CD4-positive, alpha-beta T cell (primary cell): ENCODE results near the gene CDH6. TPM values are rescaled to one million over a fixed set of nuclear protein-coding genes. Genes with fewer than 3 reads are reported as not detected.

ENCODE experiments used
- ATAC-seq: fragments of 200-7000 bp; cut with Tn5 transposase; one replicate; pipeline ENCODE4 v1.10.0; 2022; ENCODE audit warnings: mild to moderate bottlenecking; ENCODE audit not compliant: poor library complexity
- CTCF ChIA-PET: fragments of 350-600 bp; sonication (Branson Sonifier 250); formaldehyde crosslinking; loops from one replicate; lab custom pipeline; 2021; ENCODE audit warnings: antibody characterized with exemption, inconsistent platforms; lab: Charles Lee
- POLR2A ChIA-PET: fragments of 350-600 bp; sonication (Branson Sonifier 250); formaldehyde crosslinking; loops from one replicate; lab custom pipeline; 2021; ENCODE audit warnings: antibody characterized with exemption, inconsistent platforms; lab: Charles Lee
- DNase-seq, 14 experiments: peaks; one replicate each; pipeline ENCODE4 v3.0.0-alpha.2; 2013 to 2020; ENCODE audit warnings: mixed read lengths in 2 of 14
- H3K27ac ChIP-seq, 2 donors: one replicate each; pipeline versions ENCODE4 v1.5.1 to v1.7.0; 2013; ENCODE audit warnings: low read length in 2 of 2, low read depth in 1 of 2, mild to moderate bottlenecking in 1 of 2
- H3K27me3 ChIP-seq, 2 experiments: 1 replicate in 1 of 2; 2 replicates in 1 of 2; pipeline versions ENCODE4 v1.6.1 to v1.7.0; 2013; ENCODE audit warnings: low read length in 2 of 2, control low read depth in 1 of 2, mild to moderate bottlenecking in 1 of 2, moderate library complexity in 1 of 2; ENCODE audit not compliant: insufficient read depth in 2 of 2, control insufficient read depth in 1 of 2
- H3K36me3 ChIP-seq: one replicate; pipeline ENCODE4 v1.6.1; 2013; ENCODE audit warnings: low read length, control low read depth; ENCODE audit not compliant: insufficient read depth
- H3K4me1 ChIP-seq: one replicate; pipeline ENCODE4 v1.6.1; 2013; ENCODE audit warnings: low read length, control low read depth; ENCODE audit not compliant: insufficient read depth
- H3K4me3 ChIP-seq: one replicate; pipeline ENCODE4 v1.5.1; 2013; ENCODE audit warnings: mild to moderate bottlenecking, low read length, moderate library complexity
- H3K9me3 ChIP-seq, 2 experiments: 1 replicate in 1 of 2; 2 replicates in 1 of 2; pipeline versions ENCODE4 v1.6.1 to v1.7.0; 2013; ENCODE audit warnings: low read length in 2 of 2, mild to moderate bottlenecking in 2 of 2, control low read depth in 1 of 2, moderate library complexity in 1 of 2; ENCODE audit not compliant: control insufficient read depth in 1 of 2, insufficient read depth in 1 of 2
- H3K27ac Mint-ChIP-seq: one replicate; pipeline ENCODE4 v1.8.0; 2020; ENCODE audit warnings: mixed read lengths
- H3K27me3 Mint-ChIP-seq: one replicate; pipeline ENCODE4 v1.8.0; 2021; ENCODE audit warnings: mixed read lengths
- H3K36me3 Mint-ChIP-seq: one replicate; pipeline ENCODE4 v1.8.0; 2021; ENCODE audit warnings: low read depth, mixed read lengths
- H3K4me1 Mint-ChIP-seq: one replicate; pipeline ENCODE4 v1.8.0; 2021; ENCODE audit warnings: low read depth, mixed read lengths
- H3K4me3 Mint-ChIP-seq: one replicate; pipeline ENCODE4 v1.8.0; 2020; ENCODE audit warnings: mild to moderate bottlenecking, mixed read lengths
- H3K9me3 Mint-ChIP-seq: one replicate; pipeline ENCODE4 v1.8.0; 2020; ENCODE audit warnings: mixed read lengths
- intact Hi-C, 2 experiments: fragments of 100-400 bp; cut with DNase I in 1 of 2; cut with micrococcal nuclease in 1 of 2; formaldehyde crosslinking; loops; one replicate each; pipeline versions ENCODE4 v1.15.1 to v1.9.0; 2023 to 2025; cut with DNase I, micrococcal nuclease
- total RNA-seq, 174 experiments: library from RNA in 2 of 174; stranded (reverse) in 2 of 174; gene quantifications; one replicate each; pipeline ENCODE4 v1.2.3 and lab custom pipeline; 2021 to 2026
- TF ChIP-seq, protein P1 (sequence below): fragments of 200-600 bp; IDR thresholded peaks from one replicate; pipeline ENCODE4 v1.8.0; 2022; ENCODE audit warnings: antibody characterized with exemption, mild to moderate bottlenecking

The CDH6 gene
- total RNA-seq, 2 experiments from 2014 or later, result not detected

DNA sequence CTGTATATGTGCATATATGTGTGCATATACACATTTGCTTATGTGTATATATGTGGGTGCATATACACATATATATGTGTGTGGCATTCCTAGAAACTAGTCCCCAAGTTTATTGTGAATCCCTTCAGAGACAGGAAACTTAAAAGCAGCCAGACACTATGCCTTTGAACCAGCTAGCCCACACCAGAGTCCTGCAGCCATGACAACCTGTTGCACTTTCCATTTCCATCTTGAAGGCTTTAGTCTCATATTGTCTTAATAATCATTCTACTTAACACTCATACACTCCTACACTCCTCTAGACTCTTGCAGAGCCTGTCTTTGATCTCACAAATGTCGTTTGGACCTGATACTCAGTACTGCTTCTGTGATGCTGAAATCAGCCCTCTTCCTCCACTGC lies 34.8 kb upstream of the CDH6 start:
- no peaks in the 10 kb centered on the region for H3K27me3 Mint-ChIP-seq
- no peaks in the 10 kb centered on the region for H3K4me1 Mint-ChIP-seq
- H3K9me3 ChIP-seq, result no peaks in the 10 kb centered on the region
- H3K9me3 Mint-ChIP-seq, result peaks cover 6% of the 10 kb centered on the region
- no peaks in the 10 kb centered on the region for H3K36me3 Mint-ChIP-seq
- no peak overlapping the region for H3K27ac ChIP-seq
- POLR2A ChIA-PET, result no interaction called here
- intact Hi-C loops, result no loop called here
- H3K4me3 ChIP-seq, result no peak overlapping the region
- ATAC-seq, result no peak
- TF ChIP-seq, protein P1, sequence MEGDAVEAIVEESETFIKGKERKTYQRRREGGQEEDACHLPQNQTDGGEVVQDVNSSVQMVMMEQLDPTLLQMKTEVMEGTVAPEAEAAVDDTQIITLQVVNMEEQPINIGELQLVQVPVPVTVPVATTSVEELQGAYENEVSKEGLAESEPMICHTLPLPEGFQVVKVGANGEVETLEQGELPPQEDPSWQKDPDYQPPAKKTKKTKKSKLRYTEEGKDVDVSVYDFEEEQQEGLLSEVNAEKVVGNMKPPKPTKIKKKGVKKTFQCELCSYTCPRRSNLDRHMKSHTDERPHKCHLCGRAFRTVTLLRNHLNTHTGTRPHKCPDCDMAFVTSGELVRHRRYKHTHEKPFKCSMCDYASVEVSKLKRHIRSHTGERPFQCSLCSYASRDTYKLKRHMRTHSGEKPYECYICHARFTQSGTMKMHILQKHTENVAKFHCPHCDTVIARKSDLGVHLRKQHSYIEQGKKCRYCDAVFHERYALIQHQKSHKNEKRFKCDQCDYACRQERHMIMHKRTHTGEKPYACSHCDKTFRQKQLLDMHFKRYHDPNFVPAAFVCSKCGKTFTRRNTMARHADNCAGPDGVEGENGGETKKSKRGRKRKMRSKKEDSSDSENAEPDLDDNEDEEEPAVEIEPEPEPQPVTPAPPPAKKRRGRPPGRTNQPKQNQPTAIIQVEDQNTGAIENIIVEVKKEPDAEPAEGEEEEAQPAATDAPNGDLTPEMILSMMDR, result no peak
- no peaks in the 10 kb centered on the region for H3K36me3 ChIP-seq
- no peak overlapping the region for H3K4me3 Mint-ChIP-seq
- H3K4me1 ChIP-seq, result no peaks in the 10 kb centered on the region
- CTCF ChIA-PET, result no interaction called here
- no peak overlapping the region for H3K27ac Mint-ChIP-seq
- H3K27me3 ChIP-seq, result no peaks in the 10 kb centered on the region
- DNase-seq, result no peak

- no peak overlapping the region for H3K27ac ChIP-seq
- H3K9me3 Mint-ChIP-seq, result peaks cover 6% of the 10 kb centered on the region
- ATAC-seq (no peak), DNase-seq (no peak)
- H3K27me3 Mint-ChIP-seq, result no peaks in the 10 kb centered on the region
- H3K27ac Mint-ChIP-seq, result no peak overlapping the region
- H3K4me1 ChIP-seq, result no peaks in the 10 kb centered on the region
- intact Hi-C loops, result no loop called here
- no peaks in the 10 kb centered on the region for H3K36me3 Mint-ChIP-seq
- H3K4me3 ChIP-seq, result no peak overlapping the region
- H3K4me1 Mint-ChIP-seq, result no peaks in the 10 kb centered on the region
- CTCF ChIA-PET, result no interaction called here
- POLR2A ChIA-PET, result no interaction called here
- H3K9me3 ChIP-seq, result no peaks in the 10 kb centered on the region
- no peaks in the 10 kb centered on the region for H3K27me3 ChIP-seq
- H3K36me3 ChIP-seq, result no peaks in the 10 kb centered on the region
- TF ChIP-seq, protein P1, result no peak
- H3K4me3 Mint-ChIP-seq, result no peak overlapping the region
Measured at GRCh38 chr5:31161781-31162181, 31.7 kb upstream of the CDH6 start.

GRCh38 chr5:31165729-31166128 lies 27.8 kb upstream of the CDH6 start:
- CTCF ChIA-PET, result no interaction called here

More at GRCh38 chr5:31165729-31166128, 27.8 kb upstream of the CDH6 start:
- DNase-seq, result no peak
- no peaks in the 10 kb centered on the region for H3K27me3 ChIP-seq
- H3K36me3 Mint-ChIP-seq, result no peaks in the 10 kb centered on the region
- H3K27ac Mint-ChIP-seq, result no peak overlapping the region
- no peak overlapping the region for H3K4me3 ChIP-seq
- no peak overlapping the region for H3K4me3 Mint-ChIP-seq
- H3K27ac ChIP-seq, result no peak overlapping the region
- ATAC-seq, result no peak
- H3K27me3 Mint-ChIP-seq, result no peaks in the 10 kb centered on the region
- POLR2A ChIA-PET, result no interaction called here
- no peaks in the 10 kb centered on the region for H3K4me1 Mint-ChIP-seq
- no peaks in the 10 kb centered on the region for H3K9me3 ChIP-seq
- no peaks in the 10 kb centered on the region for H3K4me1 ChIP-seq
- H3K9me3 Mint-ChIP-seq, result peaks cover 4% of the 10 kb centered on the region
- intact Hi-C loops, result no loop called here
- H3K36me3 ChIP-seq, result no peaks in the 10 kb centered on the region
- TF ChIP-seq, protein P1, result no peak
